Measurements from ENCODE around the gene STX18. TPM values are rescaled to one million over a fixed set of nuclear protein-coding genes. Genes with fewer than 3 reads are reported as not detected.

STX18 gene
- total and polyA plus RNA-seq, 2 donors (not counting 3 experiments of a cell fraction or from before 2014, with no cell fraction given): 30.7 to 31.2 TPM

DNA sequence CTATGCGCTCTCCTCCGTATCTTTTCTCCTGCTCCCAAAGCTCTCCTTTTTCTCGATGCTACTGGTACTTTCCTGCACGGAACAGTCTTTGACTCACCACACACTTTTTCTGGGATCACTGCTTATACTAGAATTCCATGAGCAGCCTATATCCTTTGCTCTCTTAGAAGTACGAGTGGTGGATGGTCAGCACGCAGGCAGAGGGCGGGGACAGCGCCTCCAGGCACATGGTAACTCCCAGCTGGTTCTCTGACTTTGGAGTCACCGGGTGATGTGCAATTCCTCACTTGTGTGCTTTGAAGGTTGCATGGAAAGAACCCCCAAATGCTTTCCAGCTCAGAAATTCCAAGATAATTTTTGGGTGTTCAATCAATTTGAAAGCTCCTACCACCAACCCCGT, 56.0 kb downstream of the STX18 start:
- BruUV-seq (replicated peaks): no TSS peak
- no peak overlapping the region for H3K27ac ChIP-seq (ENCODE audit: insufficient read depth, low read depth, low read length)
- FAIRE-seq: no peak
- H3K9me1 ChIP-seq (replicated peaks; ENCODE audit: control insufficient read depth, extremely low read depth, insufficient read depth, low read length): no peaks in the 10 kb centered on the region
- CTCF ChIA-PET: interaction anchor here (1.2 kb wide), 1 partner anchor 394 kb away, joined by 3 read pairs; no protein-coding TSS in a partner anchor
- no peak overlapping the region for H3K9ac ChIP-seq (replicated peaks; ENCODE audit: extremely low read depth, insufficient read depth, low read length)
- dilution Hi-C loops (cut with MboI; ENCODE audit: extremely low pct_ligation_motif_present, low sequenced_read_pairs) (no loop called here), intact Hi-C loops (cut with micrococcal nuclease) (loop anchor here (5.0 to 10.0 kb wide), 3 partner anchors 276 to 659 kb away; no protein-coding TSS in a partner anchor)
- no peak for TF ChIP-seq POLR2A (IDR thresholded peaks at IDR 0.05; ENCODE audit: low read depth, low read length)
- no peak for TF ChIP-seq JUN (IDR thresholded peaks at IDR 0.05; ENCODE audit: borderline replicate concordance, insufficient read depth, insufficient read length, low read depth)
- no peak for TF ChIP-seq EZH2 (IDR thresholded peaks at IDR 0.05; ENCODE audit: borderline replicate concordance, low read depth, low read length, severe bottlenecking)
- TF ChIP-seq, protein P1, sequence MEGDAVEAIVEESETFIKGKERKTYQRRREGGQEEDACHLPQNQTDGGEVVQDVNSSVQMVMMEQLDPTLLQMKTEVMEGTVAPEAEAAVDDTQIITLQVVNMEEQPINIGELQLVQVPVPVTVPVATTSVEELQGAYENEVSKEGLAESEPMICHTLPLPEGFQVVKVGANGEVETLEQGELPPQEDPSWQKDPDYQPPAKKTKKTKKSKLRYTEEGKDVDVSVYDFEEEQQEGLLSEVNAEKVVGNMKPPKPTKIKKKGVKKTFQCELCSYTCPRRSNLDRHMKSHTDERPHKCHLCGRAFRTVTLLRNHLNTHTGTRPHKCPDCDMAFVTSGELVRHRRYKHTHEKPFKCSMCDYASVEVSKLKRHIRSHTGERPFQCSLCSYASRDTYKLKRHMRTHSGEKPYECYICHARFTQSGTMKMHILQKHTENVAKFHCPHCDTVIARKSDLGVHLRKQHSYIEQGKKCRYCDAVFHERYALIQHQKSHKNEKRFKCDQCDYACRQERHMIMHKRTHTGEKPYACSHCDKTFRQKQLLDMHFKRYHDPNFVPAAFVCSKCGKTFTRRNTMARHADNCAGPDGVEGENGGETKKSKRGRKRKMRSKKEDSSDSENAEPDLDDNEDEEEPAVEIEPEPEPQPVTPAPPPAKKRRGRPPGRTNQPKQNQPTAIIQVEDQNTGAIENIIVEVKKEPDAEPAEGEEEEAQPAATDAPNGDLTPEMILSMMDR (IDR thresholded peaks at IDR 0.05; ENCODE audit: extremely low read depth in 1 of 2, insufficient read depth in 1 of 2, low read depth in 1 of 2, low read length in 2 of 2): no peak
- TF ChIP-seq, protein P2, sequence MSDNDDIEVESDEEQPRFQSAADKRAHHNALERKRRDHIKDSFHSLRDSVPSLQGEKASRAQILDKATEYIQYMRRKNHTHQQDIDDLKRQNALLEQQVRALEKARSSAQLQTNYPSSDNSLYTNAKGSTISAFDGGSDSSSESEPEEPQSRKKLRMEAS (IDR thresholded peaks at IDR 0.05; ENCODE audit: insufficient read depth, insufficient read length): no peak
- TF ChIP-seq GATA2 (IDR thresholded peaks at IDR 0.05; ENCODE audit: insufficient read depth, insufficient read length, low read depth, low read length): no peak
- no peak for TF ChIP-seq MYC (IDR thresholded peaks at IDR 0.05; ENCODE audit: low read depth, low read length)
- TF ChIP-seq FOS (IDR thresholded peaks at IDR 0.05; ENCODE audit: borderline replicate concordance, insufficient read depth, low read length): no peak
- no peak for TF ChIP-seq POLR2AphosphoS5 (IDR thresholded peaks at IDR 0.05; ENCODE audit: insufficient read depth, low read depth, low read length)
- POLR2A ChIA-PET: no interaction called here
- H3K9me3 ChIP-seq (replicated peaks; ENCODE audit: control insufficient read depth, insufficient read depth, low read length): no peaks in the 10 kb centered on the region
- H4K20me1 ChIP-seq (replicated peaks; ENCODE audit: control insufficient read depth, extremely low read depth, insufficient read depth, low read length): peaks cover 2% of the 10 kb centered on the region
- H3K4me3 ChIP-seq (replicated peaks in 1 of 3; ENCODE audit: insufficient read depth in 1 of 3, low read depth in 1 of 3, low read length in 3 of 3): no peak overlapping the region
- H3K4me1 ChIP-seq (ENCODE audit: control insufficient read depth, extremely low read depth, insufficient read depth, low read length): no peaks in the 10 kb centered on the region
- H3K4me2 ChIP-seq (ENCODE audit: insufficient read depth, low read length): no peak overlapping the region
- H3K27me3 ChIP-seq (ENCODE audit: control insufficient read depth in 2 of 2, insufficient read depth in 2 of 2, low read length in 2 of 2): no peaks in the 10 kb centered on the region
- no peak for DNase-seq (ENCODE audit: low read depth, low spot score)
- H2AFZ ChIP-seq (ENCODE audit: low read depth, low read length): no peak overlapping the region
- H3K79me2 ChIP-seq (ENCODE audit: control insufficient read depth, insufficient read depth, low read length): peaks cover 12% of the 10 kb centered on the region
- H3K36me3 ChIP-seq (ENCODE audit: control insufficient read depth in 2 of 2, extremely low read depth in 1 of 2, insufficient read depth in 2 of 2, low read length in 2 of 2): no peaks in the 10 kb centered on the region
